WTC11 (cell line): ENCODE data around the gene TSPAN10.

Experiments used
- TP53 ChIP-seq: sonication (generic); formaldehyde crosslinking; IDR thresholded peaks from 2 replicates; pipeline ENCODE4 v1.8.1; 2023; ENCODE audit warnings: mild to moderate bottlenecking, missing genetic modification reagents
- ZNF671 ChIP-seq: fragments of 250-450 bp; sonication (Bioruptor Pico); IDR thresholded peaks from 2 replicates; pipeline ENCODE4 v1.8.0; 2021; ENCODE audit warnings: mild to moderate bottlenecking
- TF ChIP-seq, protein P1 (sequence below): fragments of 200-600 bp; IDR thresholded peaks from 2 replicates; pipeline ENCODE4 v1.8.0; 2022; ENCODE audit warnings: antibody characterized with exemption
- TF ChIP-seq, protein P2 (sequence below): sonication (generic); formaldehyde crosslinking; IDR thresholded peaks from 2 replicates; pipeline ENCODE4 v1.8.0; 2022; ENCODE audit warnings: mild to moderate bottlenecking, missing genetic modification reagents
- TF ChIP-seq, protein P3 (sequence below): sonication (generic); formaldehyde crosslinking; conservative IDR thresholded peaks from 2 replicates; pipeline ENCODE4 v1.8.1; 2022; ENCODE audit warnings: mild to moderate bottlenecking, missing genetic modification reagents

DNA sequence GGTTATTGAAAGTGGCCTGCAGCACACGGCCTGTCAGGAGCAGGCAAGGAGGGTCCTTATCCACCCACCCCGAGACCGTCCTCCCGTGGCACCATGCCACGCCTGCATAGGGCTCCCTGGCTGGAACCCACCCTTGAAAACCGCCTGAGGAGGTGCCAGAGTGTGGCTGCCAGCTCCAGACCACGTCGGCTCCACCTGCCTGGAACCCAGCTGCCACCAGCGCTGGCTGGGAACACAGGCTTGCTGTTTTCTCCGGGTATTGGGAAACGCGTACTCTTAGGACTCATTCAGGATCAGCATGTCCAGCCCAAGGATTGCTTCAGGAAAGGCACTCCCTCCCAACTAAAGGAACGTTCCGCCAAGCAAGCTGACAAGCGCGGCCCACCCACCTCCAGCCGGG lies 39.9 kb downstream of the TSPAN10 start:
- TF ChIP-seq ZNF671 (no peak), TP53 (CRISPR knock-in tag) (no peak)
- TF ChIP-seq, protein P1, sequence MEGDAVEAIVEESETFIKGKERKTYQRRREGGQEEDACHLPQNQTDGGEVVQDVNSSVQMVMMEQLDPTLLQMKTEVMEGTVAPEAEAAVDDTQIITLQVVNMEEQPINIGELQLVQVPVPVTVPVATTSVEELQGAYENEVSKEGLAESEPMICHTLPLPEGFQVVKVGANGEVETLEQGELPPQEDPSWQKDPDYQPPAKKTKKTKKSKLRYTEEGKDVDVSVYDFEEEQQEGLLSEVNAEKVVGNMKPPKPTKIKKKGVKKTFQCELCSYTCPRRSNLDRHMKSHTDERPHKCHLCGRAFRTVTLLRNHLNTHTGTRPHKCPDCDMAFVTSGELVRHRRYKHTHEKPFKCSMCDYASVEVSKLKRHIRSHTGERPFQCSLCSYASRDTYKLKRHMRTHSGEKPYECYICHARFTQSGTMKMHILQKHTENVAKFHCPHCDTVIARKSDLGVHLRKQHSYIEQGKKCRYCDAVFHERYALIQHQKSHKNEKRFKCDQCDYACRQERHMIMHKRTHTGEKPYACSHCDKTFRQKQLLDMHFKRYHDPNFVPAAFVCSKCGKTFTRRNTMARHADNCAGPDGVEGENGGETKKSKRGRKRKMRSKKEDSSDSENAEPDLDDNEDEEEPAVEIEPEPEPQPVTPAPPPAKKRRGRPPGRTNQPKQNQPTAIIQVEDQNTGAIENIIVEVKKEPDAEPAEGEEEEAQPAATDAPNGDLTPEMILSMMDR, result no peak
- TF ChIP-seq, protein P2, sequence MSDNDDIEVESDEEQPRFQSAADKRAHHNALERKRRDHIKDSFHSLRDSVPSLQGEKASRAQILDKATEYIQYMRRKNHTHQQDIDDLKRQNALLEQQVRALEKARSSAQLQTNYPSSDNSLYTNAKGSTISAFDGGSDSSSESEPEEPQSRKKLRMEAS (CRISPR knock-in tag), result no peak
- TF ChIP-seq, protein P3, sequence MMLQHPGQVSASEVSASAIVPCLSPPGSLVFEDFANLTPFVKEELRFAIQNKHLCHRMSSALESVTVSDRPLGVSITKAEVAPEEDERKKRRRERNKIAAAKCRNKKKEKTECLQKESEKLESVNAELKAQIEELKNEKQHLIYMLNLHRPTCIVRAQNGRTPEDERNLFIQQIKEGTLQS (CRISPR knock-in tag), result no peak
